Activated CD8-positive, alpha-beta memory T cell treated with anti-CD3 and anti-CD28 coated beads, Interleukin-2, amount 50 U/mL, for 4 hours (primary cell): ENCODE measurements around the gene ACSS1.

ENCODE experiments used
- DNase-seq: peaks from one replicate; pipeline ENCODE4 v3.0.0-alpha.2; 2020

ACSS1 gene

GRCh38 chr20:25058051-25058846 is at the start of gene ACSS1:
Gene ACSS1 (minus strand): TSS chr20:25058139. CDS start chr20:25058102, 37 bp downstream.
- peak; percentile 71 for DNase-seq

- no peak for DNase-seq
Observed at GRCh38 chr20:25103526-25103925, 45.6 kb upstream of the ACSS1 start.

DNA sequence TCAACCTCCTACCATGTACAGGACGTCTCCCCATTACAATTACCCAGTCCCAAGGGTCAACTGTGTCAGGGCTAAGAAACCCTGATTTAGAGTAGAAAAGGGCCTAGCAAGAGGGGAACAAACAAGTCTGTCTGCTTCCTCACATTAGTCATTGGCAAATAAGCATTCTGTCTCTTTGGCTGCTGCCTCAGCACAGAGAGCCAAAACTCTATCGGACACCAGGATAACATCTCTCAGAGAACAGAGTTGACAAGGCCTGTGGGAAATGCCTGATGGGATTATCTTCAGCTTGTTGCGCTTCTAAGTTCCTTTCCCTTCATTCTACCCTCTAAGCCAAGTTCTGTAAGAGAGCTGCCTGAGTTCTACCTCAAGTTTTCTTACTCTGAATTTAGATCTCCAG is 43.0 kb upstream of the ACSS1 start:
- DNase-seq = no peak

DNA sequence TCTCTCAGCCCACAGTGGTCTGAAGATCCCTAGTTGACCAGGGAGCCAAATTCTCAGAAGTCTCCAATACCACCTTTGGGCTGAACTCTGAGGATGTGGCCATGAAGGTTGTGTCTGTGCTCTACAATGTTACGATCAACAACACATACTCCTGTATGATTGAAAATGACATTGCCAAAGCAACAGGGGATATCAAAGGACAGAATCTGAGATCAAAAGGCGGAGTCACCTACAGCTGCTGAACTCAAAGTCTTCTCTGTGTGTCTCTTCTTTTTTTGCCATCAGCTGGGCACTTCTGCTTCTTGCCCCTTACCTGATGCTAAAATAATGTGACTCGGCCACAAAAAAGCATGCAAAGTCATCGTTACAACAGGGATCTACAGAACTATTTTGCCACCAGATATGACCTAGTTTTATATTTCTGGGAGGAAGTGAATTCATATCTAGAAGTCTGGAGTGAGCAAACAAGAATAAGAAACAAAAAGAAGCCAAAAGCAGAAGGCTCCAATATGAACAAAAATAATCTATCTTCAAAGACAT is 41.7 kb upstream of the ACSS1 start:
- no peak for DNase-seq

DNA sequence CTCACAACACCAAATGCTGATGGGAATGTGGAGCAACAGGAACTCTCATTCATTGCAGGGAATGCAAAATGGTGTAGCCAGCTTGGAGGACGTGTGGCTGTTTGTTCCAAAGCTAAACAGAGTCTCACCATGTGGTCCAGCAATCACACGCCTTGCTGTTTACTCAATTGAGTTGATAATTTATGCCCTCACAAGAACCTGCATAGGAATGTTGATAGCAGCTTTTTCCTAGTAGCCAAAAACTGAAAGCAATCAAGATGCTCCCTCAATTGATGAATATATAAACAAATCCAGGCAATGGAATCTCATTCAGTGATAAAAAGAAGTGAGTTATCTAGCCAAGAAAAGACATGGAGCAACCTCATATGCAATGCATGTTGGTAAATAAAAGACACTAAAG is 39.6 kb upstream of the ACSS1 start:
- DNase-seq = no peak

DNA sequence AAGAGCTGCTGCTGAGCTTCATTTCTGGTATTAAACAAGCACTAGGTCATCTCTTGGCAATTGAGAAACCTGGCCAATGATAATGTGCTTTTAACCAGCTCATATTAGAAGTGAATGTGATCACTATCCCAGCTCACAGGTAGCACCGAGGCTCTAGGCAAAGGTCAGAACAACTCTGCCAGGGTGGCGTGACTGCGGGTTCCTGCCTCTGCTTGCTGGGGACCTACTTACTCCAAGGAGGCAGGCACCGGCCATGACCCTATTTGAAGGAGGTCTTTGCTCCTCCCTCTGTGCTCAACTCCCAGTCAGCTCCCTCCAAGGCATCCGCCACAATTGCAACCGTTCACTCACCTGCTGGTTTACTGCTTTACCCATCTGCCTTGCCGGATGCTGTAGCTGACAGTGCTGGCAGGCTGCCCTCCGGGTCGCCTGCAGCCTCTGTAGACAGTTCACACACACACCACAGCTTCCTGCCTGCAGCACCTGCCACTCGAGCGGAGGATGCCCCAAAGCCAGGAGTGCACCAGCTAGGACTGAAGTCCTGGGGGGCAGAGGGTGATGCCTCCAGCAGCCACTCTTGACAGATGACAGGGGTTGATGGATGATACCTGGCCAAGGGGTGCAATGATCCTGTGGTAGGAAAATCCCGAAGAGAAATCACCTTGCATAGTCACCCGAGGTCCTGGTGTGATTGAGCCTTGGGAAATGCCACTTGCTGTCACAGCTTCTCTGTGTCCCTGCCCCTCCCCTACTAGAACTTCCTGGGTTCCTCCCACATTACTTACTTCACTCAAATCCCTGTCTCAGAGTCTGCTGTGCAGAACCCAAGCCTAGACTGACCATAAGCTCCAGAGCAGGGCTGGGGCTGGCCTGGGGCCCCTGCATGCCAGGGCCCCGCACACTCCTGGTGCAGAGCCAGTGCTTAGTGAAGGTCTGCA is 32.8 kb upstream of the ACSS1 start:
- peak; percentile 57 for DNase-seq

DNA sequence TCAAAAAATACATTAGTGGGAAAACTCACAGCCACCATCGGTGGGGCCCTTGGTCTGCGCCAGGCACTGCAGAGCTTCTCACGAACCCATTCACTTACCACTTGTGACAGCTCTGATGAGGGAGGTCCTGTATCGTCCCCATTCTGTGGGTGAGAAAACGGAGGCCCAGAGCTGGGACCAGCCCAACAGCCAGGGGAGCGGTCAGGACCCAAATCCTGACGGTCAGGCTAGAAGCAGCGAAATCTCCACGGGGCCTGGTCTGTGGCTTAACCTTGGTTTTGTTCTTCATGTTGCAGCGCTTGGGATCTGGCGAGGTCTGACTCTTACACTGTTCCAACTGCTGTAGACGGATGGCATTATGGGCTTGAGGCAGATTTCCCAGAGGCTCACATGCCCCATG is 31.7 kb upstream of the ACSS1 start:
- DNase-seq = no peak

GRCh38 chr20:25089096-25089495 is 31.2 kb upstream of the ACSS1 start:
- no peak for DNase-seq

GRCh38 chr20:25088267-25088666 is 30.3 kb upstream of the ACSS1 start:
- no peak for DNase-seq

DNA sequence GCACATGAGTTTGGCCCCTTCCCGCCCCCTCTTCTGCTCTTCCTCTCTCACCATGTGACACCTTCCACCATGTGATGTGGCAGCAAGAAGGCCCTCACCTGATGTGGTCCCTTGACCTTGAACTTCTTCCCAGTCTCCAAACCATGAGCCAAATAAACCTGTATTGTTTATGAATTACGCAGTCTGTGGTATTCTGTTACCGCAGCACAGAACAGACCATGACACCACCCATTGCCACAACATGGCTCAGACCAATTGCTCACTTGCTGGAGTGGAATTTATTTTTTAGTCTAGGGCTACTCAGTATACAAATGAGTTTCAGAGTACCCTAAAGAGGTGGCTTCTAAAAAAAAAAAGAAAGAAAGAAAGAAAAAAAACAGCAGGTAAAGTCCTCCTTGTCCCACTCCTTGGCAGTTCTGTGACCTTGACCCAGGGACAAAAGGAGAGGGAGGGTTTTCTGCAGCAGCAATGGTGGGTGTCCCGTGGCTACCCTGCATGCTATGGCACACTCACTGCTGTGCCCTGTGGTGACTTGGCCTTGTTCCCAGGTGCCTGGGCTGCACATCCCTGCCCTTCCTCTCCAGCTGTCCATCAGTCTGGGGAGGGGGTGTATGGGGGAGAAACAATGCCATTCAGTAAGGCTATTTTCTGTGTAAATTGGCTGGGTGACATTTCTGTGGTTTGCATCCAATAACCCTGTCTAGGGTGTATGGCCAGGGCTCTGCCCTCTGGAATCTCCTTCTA is 29.4 kb upstream of the ACSS1 start:
- DNase-seq = no peak

DNA sequence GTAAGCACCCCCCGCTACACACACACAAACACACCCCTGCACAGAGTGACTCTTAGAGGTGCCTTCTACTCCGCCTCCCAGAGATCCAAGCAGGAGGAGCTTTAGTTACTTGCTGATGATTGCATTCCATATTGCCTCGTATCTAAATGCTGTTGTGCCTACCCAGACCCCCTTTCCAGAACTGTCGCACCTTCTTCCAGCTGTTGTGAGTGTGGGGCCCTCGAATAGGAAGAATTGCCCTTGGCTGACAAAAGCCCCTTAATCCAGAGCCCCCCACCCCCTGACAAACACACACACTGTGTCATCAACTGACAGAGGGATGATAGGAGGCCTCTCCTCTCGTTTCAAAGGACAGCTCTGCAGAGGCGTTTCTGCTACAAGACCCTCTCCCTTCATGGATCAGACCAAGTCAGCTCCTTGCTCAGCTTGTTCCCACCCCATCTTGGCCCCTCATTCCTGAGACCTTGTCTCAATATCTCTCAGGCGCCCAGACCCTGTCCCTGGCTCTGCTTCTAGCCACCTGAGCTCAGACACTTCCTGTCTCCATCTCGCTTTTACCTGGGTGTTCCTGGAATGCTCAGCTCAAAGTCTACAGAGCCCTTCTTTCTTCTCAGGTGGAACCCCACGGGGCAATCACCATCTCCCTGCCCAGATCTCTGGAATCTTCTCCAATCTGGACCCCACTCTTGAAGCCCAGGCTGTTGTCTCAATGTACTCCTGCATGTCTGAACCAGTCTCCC is 28.0 kb upstream of the ACSS1 start:
- no peak for DNase-seq

DNA sequence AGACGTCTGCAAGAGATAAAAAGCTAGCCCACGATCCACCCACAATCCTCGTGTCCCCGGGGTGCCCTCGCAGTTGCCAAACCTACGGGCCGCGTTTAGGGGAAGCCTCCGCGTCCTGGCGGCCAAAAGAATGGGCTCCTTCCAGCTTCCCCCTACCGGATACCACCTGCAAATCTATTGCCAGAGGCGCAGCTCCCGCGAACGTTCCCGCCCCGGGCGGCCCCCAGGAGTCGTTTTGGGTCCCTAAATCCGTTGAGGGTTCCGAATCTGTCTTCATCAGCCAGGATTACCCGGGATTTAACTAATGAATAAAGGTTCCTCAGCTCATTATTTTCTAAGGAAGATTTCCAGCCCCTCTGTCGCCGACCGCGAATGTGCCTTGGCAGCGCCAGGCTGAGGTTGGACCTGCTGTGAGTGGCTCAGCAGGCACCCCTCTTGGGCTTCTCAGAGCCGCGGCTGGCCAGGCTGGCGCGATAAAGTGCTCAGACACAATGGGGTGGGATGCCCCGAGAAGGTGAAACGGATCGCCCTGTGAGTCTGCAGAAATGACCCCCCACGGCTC is 26.8 kb upstream of the ACSS1 start:
- DNase-seq = no peak

GRCh38 chr20:25083773-25084625 is 26.1 kb upstream of the ACSS1 start:
- no peak for DNase-seq

DNA sequence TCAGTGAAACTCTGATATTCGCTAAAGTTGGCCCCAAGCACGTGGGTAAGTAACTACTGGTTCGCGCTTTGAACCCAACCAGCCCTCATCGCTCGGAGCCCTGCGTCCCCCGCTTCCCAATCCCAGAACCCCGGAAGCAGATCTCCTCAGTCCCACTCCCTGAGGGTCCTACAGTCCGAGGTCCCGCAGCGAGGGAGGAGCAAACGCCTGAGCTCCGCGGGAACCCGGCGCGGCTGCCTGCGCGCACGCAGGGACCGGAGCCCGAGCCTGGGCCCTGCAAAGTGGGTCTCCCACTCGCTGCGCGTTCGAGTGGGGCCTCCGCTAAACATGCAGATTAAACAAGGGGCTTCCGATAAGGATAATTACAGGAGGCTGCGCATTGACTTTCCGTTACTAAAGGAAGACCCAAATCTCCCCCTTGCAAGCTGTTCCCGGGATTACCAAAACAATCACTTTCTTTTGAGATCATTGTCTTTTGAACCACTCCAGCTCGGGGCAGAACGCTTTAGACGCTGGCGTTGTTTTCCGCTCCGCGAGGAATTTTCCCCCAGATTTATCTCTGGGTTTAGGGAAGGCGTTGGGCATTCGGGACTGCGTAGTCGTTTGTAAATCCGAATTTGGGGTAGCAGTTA is 25.3 kb upstream of the ACSS1 start:
- DNase-seq = no peak

DNA sequence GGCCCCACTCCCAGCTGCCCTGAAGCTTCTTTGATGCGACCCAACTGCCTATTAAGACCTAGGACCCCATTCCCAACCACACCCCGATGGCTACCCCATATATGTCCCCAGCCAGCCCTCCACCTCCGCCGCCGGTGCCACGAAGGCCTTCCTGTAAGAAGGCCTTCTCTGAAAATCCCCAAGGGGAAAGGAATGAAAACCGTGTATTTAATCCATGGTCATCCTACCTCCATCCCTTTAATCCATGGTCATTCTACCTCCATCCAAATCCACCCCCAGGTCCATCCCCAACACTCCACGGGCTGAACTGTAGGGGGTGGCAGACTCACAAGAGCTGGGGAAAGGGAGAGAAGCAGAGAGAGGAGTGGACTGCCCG is 24.5 kb upstream of the ACSS1 start:
- DNase-seq = no peak

DNA sequence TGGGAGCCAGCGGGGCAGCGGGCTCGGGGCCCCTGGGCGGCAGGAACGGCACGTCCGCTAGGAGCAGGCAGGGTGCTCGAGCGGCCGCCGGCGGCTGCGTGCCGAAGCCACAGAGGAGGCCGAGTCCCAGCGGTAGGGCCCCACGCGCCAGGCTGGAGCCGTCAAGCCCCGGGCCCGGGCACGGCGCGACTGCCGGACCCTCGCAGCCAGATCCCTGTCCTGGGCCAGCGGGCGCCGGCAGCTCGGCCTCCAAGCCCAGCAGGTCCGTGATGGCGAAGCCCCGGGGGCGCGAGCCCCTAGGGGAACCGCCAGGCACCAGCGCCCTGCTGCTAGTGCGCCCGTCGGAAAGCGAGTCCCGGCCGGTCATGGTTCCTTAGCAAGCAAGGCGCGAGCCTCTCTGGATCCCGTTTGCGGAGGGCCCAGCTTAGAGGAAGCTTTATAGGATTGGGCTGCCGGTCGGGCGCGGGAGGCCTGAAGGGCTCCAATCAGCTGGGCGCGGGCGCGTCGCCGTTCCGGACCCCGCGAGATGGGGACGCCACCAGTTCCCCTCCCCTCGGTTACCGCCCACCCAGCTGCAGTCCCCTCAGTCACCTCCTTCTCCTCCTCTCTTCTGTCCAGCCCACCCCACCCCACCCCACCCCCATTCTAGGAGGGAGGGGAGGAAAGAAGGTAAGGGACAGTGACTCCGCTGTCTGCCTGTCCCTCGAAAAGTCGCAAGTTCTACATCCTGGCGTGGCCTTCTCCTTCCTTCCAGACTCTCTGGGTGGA is 24.0 kb upstream of the ACSS1 start, which contains the start of gene VSX1:
Gene VSX1 (minus strand): TSS at position 412 of the 768 bp plus-strand sequence. CDS start 45 bp downstream, at position 367.
- DNase-seq = no peak

DNA sequence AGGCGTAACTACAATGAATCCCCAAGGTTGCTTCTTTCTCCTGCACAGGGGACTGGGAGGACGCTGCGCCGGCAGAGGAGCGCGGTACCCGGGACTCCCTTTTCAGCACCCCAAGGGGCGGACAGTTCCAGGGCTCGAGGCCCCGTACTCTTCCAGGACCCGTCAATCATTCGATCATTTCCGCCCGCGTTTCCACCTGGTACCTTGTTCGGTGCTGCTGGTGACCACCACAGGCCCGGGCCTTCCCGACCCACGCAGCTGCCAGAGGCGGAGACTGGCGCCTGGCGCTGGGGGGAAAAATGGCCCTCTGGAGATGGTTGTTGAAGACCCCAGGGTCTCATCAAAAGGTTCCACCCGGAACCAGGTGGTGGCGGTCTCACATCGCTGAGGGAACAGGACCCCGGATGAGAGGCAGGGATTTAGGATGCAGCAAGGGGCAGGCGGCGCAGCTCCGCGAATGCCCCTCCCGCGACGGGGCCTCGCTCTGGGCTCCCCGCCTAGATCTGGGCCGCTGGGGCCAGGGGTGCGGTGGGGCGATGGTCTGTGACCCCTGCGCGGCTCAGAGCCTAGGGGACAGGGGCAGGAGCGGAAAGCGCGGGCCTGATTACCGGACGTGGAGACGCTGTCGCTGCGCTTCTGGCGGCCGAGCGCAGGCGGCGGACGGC is 23.3 kb upstream of the ACSS1 start:
- peak; percentile 42 for DNase-seq

DNA sequence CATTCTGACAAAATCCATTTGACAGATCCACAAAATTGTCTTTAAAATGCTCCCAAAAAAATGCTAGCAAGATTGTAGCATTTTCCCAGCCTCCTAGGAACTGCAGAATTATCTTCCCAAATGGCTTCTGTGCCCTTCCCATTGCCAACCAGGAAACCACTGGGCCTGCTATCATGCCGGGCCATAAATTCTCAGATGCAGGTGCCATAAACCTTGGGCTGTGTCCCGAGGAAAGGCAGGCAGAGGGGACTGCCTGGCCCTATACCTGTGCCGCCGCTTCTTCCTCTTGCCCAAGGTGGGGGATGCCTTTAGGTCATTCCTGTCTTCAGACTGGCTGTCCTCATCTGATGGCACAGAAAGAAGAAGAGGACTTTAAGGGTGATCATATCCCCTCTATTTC is 21.2 kb upstream of the ACSS1 start:
- no peak for DNase-seq

GRCh38 chr20:25078662-25079061 is 20.7 kb upstream of the ACSS1 start:
- no peak for DNase-seq
